ENCODE data around the gene DENND1A.

Gene DENND1A

DNA sequence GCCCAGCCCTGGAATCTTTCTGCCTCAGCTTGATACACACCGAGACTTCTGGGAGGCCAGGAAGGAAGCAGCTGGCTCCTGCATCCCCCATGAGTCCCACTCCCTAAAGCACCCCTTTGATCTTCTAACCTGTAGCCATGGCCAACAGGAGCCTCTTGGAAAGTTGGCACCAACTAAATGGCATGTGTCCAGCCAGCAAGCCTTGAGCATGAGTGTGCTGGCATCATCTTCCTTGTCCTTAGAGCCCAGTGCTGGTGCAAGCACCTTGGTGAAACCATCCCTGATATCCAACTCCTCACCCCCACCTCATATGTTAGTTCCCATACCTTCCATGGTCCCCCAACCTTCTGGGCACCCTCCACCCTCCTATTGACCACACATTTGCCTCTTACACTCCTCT, 443.5 kb downstream of the DENND1A start:
- H3K27me3 Mint-ChIP-seq (ENCODE audit: low read depth, poor library complexity): peaks cover 7% of the 10 kb centered on the region
- DNase-seq: no peak
- H3K36me3 Mint-ChIP-seq (ENCODE audit: low read depth): no peaks in the 10 kb centered on the region
- peaks cover 29% of the 10 kb centered on the region for H3K4me1 Mint-ChIP-seq
- H3K27ac Mint-ChIP-seq: no peak overlapping the region
- no peak overlapping the region for H3K4me3 Mint-ChIP-seq
- H3K9me3 Mint-ChIP-seq: no peaks in the 10 kb centered on the region
- no peak for TF ChIP-seq CTCF (IDR thresholded peaks at IDR 0.05)

- TF ChIP-seq CTCF (IDR thresholded peaks at IDR 0.05): no peak
- H3K4me1 Mint-ChIP-seq: peaks cover 35% of the 10 kb centered on the region
- H3K9me3 Mint-ChIP-seq: no peaks in the 10 kb centered on the region
- no peak overlapping the region for H3K27ac Mint-ChIP-seq
- peaks cover 7% of the 10 kb centered on the region for H3K27me3 Mint-ChIP-seq (ENCODE audit: low read depth, poor library complexity)
- no peak for DNase-seq
- no peaks in the 10 kb centered on the region for H3K36me3 Mint-ChIP-seq (ENCODE audit: low read depth)
- no peak overlapping the region for H3K4me3 Mint-ChIP-seq
These were observed 444.7 kb downstream of the DENND1A start for GRCh38 chr9:123485216-123485615.

DNA sequence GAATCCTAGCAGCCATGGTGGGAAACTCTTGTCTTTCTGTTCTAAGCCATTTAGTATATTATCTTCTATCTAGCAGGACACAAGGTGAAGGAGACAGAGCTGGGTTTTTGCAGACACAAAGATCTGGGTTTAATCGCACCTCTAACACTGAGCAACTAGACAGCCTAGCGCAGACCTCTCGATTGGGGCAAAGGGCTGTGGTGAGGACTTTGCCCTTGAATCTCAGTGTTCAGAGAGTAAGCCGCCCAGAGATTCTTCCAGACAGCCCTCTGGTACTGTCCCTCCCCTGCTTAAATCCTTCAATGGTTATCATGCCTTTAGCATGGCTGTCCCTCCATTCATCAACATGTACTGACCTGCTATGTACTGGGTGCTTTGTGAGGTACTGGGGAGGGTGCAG, 445.8 kb downstream of the DENND1A start:
- H3K27ac Mint-ChIP-seq: no peak overlapping the region
- no peak for TF ChIP-seq CTCF (IDR thresholded peaks at IDR 0.05)
- peaks cover 7% of the 10 kb centered on the region for H3K27me3 Mint-ChIP-seq (ENCODE audit: low read depth, poor library complexity)
- H3K9me3 Mint-ChIP-seq: no peaks in the 10 kb centered on the region
- DNase-seq: no peak
- no peak overlapping the region for H3K4me3 Mint-ChIP-seq
- no peaks in the 10 kb centered on the region for H3K36me3 Mint-ChIP-seq (ENCODE audit: low read depth)
- H3K4me1 Mint-ChIP-seq: peaks cover 42% of the 10 kb centered on the region

- no peak overlapping the region for H3K4me3 Mint-ChIP-seq
- no peak for TF ChIP-seq CTCF (IDR thresholded peaks at IDR 0.05)
- H3K36me3 Mint-ChIP-seq (ENCODE audit: low read depth): no peaks in the 10 kb centered on the region
- no peak overlapping the region for H3K27ac Mint-ChIP-seq
- peaks cover 38% of the 10 kb centered on the region for H3K4me1 Mint-ChIP-seq
- DNase-seq: no peak
- no peaks in the 10 kb centered on the region for H3K9me3 Mint-ChIP-seq
- H3K27me3 Mint-ChIP-seq (ENCODE audit: low read depth, poor library complexity): peaks cover under 1% of the 10 kb centered on the region
These were observed 446.6 kb downstream of the DENND1A start for GRCh38 chr9:123483191-123483803.

GRCh38 chr9:123482295-123482968, 447.5 kb downstream of the DENND1A start:
- Mint-ChIP-seq H3K36me3 (ENCODE audit: low read depth) (no peaks in the 10 kb centered on the region), H3K9me3 (no peaks in the 10 kb centered on the region), H3K4me3 (no peak overlapping the region), H3K27ac (no peak overlapping the region), H3K27me3 (ENCODE audit: low read depth, poor library complexity) (peaks cover 4% of the 10 kb centered on the region), H3K4me1 (peaks cover 29% of the 10 kb centered on the region)
- no peak for TF ChIP-seq CTCF (IDR thresholded peaks at IDR 0.05)
- no peak for DNase-seq
